Measurements from ENCODE around the gene ROR2. TPM values are rescaled to one million over a fixed set of nuclear protein-coding genes. Genes with fewer than 3 reads are reported as not detected.

The ROR2 gene
- total and polyA plus RNA-seq, 8 donors, result 3.0 to 21.4 (median 9.8) TPM

DNA sequence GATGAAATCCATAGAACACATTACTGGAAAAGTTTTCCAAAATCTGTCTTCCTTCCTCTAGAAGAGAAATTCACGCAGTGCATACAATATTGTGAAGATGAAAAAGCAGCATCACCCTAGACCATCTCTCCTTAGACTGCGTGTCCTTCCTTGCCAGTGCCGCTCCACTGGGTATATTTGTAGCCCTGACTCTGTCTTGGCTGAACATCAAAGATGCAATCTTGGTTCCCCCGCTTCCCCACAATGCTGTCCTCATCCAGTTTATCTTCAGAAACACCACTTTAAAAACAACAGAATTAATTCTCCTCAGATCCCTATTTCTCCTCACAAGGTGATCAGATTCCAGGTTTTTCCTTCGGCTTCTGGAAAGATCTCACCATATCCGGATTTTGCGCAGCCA lies 53.9 kb downstream of the ROR2 start:
- Histone ChIP-seq H3K4me1 (peaks cover 47 to 96% (median 66%) of the 10 kb centered on the region in 4 donors), H3K27ac (peak overlapping the region in 4 of 5 donors; percentile 35 to 79 (median 66))
- no peak for TF ChIP-seq POLR2AphosphoS5 (IDR thresholded peaks at IDR 0.05)
- TF ChIP-seq, protein P1, sequence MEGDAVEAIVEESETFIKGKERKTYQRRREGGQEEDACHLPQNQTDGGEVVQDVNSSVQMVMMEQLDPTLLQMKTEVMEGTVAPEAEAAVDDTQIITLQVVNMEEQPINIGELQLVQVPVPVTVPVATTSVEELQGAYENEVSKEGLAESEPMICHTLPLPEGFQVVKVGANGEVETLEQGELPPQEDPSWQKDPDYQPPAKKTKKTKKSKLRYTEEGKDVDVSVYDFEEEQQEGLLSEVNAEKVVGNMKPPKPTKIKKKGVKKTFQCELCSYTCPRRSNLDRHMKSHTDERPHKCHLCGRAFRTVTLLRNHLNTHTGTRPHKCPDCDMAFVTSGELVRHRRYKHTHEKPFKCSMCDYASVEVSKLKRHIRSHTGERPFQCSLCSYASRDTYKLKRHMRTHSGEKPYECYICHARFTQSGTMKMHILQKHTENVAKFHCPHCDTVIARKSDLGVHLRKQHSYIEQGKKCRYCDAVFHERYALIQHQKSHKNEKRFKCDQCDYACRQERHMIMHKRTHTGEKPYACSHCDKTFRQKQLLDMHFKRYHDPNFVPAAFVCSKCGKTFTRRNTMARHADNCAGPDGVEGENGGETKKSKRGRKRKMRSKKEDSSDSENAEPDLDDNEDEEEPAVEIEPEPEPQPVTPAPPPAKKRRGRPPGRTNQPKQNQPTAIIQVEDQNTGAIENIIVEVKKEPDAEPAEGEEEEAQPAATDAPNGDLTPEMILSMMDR (IDR thresholded peaks at IDR 0.05), result no peak
- no peak for TF ChIP-seq POLR2A (IDR thresholded peaks at IDR 0.05)
- no peak for TF ChIP-seq EP300 (IDR thresholded peaks at IDR 0.05)

DNA sequence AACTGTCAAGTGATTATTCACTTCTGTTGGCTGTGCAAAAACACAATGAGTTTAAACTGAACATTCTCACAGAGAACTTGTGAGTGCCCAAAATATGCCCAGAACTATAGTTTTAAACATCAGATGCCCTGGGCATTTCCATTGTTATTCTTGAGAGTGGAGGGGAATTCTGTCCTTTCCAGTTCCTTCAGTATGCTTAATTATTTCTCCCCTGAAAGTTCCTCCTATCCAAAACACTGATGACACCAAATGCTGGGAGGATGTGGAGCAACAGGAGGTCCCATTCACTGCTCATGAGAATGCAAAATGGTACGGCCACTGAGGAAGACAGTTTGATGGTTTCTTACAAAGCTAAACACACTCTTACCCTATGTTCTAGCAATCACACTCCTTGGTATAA lies 55.5 kb downstream of the ROR2 start:
- no peak for DNase-seq
- Histone ChIP-seq H3K4me3 (no peak overlapping the region), H3K36me3 (no peaks in the 10 kb centered on the region), H3K27ac (peak overlapping the region in 2 of 5 donors; percentile 33 to 44), H3K4me1 (peaks cover 33 to 92% (median 51%) of the 10 kb centered on the region in 4 donors), H3K9me3 (no peaks in the 10 kb centered on the region), H3K27me3 (no peaks in the 10 kb centered on the region)
- intact Hi-C loops (cut with DNase I; ENCODE audit: low total_unique reads), result no loop called here
- no peak for TF ChIP-seq EP300 (IDR thresholded peaks at IDR 0.05)
- no peak for TF ChIP-seq POLR2A (IDR thresholded peaks at IDR 0.05)
- 37 to 90% (median 42%) methylated on average over 1 of the region's 1 CpG for WGBS, 5 donors

More for the DNA sequence above, 53.9 kb downstream of the ROR2 start:
- H3K27me3 ChIP-seq, result no peaks in the 10 kb centered on the region
- no peaks in the 10 kb centered on the region for H3K9me3 ChIP-seq
- intact Hi-C loops (cut with DNase I; ENCODE audit: low total_unique reads), result no loop called here
- no peaks in the 10 kb centered on the region for H3K36me3 ChIP-seq
- no peak overlapping the region for H3K4me3 ChIP-seq
- no peak for DNase-seq
- WGBS, 5 donors, result 67 to 75% (median 71%) methylated on average over 7 of the region's 7 CpGs

DNA sequence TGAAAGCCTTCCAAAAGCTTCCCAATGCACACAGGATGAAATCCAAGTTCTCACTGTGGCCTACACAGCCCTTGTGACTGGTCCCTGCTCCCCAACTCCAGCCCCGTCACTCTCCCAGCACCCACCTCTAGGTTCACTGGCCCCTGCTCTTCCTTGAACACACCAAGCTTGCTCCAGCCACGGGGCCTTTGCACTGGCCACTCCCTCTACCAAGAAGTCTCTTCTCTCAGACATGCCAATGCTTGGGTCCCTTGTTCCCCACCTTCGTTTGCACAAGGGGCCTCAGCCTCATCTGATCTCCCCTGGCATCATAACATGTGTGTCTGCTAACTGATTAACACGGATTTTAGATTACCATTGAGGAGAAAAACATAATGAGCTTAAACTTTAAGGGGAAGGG lies 56.0 kb downstream of the ROR2 start:
- H3K4me1 ChIP-seq, result peaks cover 28 to 92% (median 49%) of the 10 kb centered on the region in 4 donors
- no peak for DNase-seq
- 57 to 63% (median 59%) methylated on average over 4 of the region's 4 CpGs for WGBS, 5 donors
- H3K27me3 ChIP-seq, result no peaks in the 10 kb centered on the region
- H3K36me3 ChIP-seq, result no peaks in the 10 kb centered on the region
- intact Hi-C loops (cut with DNase I; ENCODE audit: low total_unique reads), result no loop called here
- TF ChIP-seq POLR2AphosphoS5 (IDR thresholded peaks at IDR 0.05) (no peak), POLR2A (IDR thresholded peaks at IDR 0.05) (no peak), EP300 (IDR thresholded peaks at IDR 0.05) (no peak)
- TF ChIP-seq, protein P1 (IDR thresholded peaks at IDR 0.05), result no peak
- no peak overlapping the region for H3K4me3 ChIP-seq
- H3K9me3 ChIP-seq, result no peaks in the 10 kb centered on the region
- H3K27ac ChIP-seq, result peak overlapping the region in 3 of 5 donors; percentile 20 to 44 (median 33)

DNA sequence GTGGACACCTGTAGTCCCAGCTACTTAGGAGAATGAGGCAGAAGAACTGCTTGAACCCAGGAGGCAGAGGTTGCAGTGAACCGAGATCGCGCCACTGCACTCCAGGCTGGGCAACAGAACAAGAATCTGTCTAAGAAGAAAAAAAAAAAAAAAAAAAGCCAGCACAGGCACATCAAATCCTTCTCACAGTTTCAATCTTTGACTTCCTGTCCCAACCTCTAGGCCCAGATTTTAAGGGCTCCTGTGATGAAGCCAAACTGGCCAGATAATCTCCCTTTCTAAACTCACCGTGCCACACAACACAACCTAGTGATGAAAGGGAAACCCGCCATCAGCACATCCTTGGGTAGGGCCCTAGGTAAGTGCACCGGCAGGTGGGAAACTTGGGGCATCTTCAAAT lies 58.1 kb downstream of the ROR2 start:
- intact Hi-C loops (cut with DNase I; ENCODE audit: low total_unique reads), result no loop called here
- no peak for DNase-seq
- H3K36me3 ChIP-seq, result no peaks in the 10 kb centered on the region
- TF ChIP-seq EP300 (IDR thresholded peaks at IDR 0.05) (no peak), POLR2A (IDR thresholded peaks at IDR 0.05) (no peak), POLR2AphosphoS5 (IDR thresholded peaks at IDR 0.05) (no peak)
- TF ChIP-seq, protein P1 (IDR thresholded peaks at IDR 0.05), result no peak
- no peaks in the 10 kb centered on the region for H3K27me3 ChIP-seq
- H3K4me3 ChIP-seq, result no peak overlapping the region
- H3K4me1 ChIP-seq, result peaks cover 14 to 88% (median 40%) of the 10 kb centered on the region in 4 donors
- H3K9me3 ChIP-seq, result no peaks in the 10 kb centered on the region
- H3K27ac ChIP-seq, result peak overlapping the region in 3 of 5 donors; percentile 20 to 31 (median 30)
- WGBS, 5 donors, result 69 to 92% (median 86%) methylated on average over 5 to 6 of the region's 6 CpGs

GRCh38 chr9:91890662-91891061 lies 59.4 kb downstream of the ROR2 start:
- no peak for DNase-seq
- TF ChIP-seq, protein P1 (IDR thresholded peaks at IDR 0.05), result no peak
- no peak for TF ChIP-seq POLR2A (IDR thresholded peaks at IDR 0.05)
- TF ChIP-seq POLR2AphosphoS5 (IDR thresholded peaks at IDR 0.05), result no peak
- TF ChIP-seq EP300 (IDR thresholded peaks at IDR 0.05), result no peak
- 75 to 83% (median 79%) methylated on average over 3 of the region's 3 CpGs for WGBS, 5 donors
- Histone ChIP-seq H3K27me3 (no peaks in the 10 kb centered on the region), H3K27ac (peak overlapping the region in 2 of 5 donors; percentile 1 to 31), H3K9me3 (no peaks in the 10 kb centered on the region), H3K4me1 (peaks cover 15 to 87% (median 33%) of the 10 kb centered on the region in 4 donors), H3K36me3 (no peaks in the 10 kb centered on the region), H3K4me3 (no peak overlapping the region)
- intact Hi-C loops (cut with DNase I; ENCODE audit: low total_unique reads), result no loop called here
